GM23248 (cell line): ENCODE data around the gene JHY. TPM values are rescaled to one million over a fixed set of nuclear protein-coding genes. Genes with fewer than 3 reads are reported as not detected.

ENCODE experiments used
- DNase-seq: peaks from one replicate; pipeline ENCODE4 v3.0.0-alpha.2; 2015
- H2AFZ ChIP-seq: fragments of 200-600 bp; sonication (generic); 2 replicates; pipeline ENCODE4 v1.6.1; 2016; ENCODE audit warnings: antibody characterized with exemption
- H3F3A ChIP-seq: fragments of 200-600 bp; sonication (generic); 2 replicates; pipeline ENCODE4 v1.6.1; 2016; ENCODE audit warnings: mild to moderate bottlenecking, antibody characterized with exemption, mixed run types; ENCODE audit not compliant: insufficient read depth
- H3K27ac ChIP-seq: fragments of 200-600 bp; sonication (generic); 2 replicates; pipeline ENCODE4 v1.5.1; 2016; ENCODE audit warnings: mild to moderate bottlenecking
- H3K27me3 ChIP-seq: fragments of 200-600 bp; sonication (generic); replicated peaks from 2 replicates; pipeline ENCODE4 v1.6.1; 2016; ENCODE audit warnings: mild to moderate bottlenecking; ENCODE audit not compliant: insufficient read depth
- H3K36me3 ChIP-seq: fragments of 200-600 bp; sonication (generic); 2 replicates; pipeline ENCODE4 v1.6.1; 2016; ENCODE audit warnings: low read depth, mild to moderate bottlenecking
- H3K4me1 ChIP-seq: fragments of 200-600 bp; sonication (generic); 2 replicates; pipeline ENCODE4 v1.6.1; 2016; ENCODE audit warnings: mild to moderate bottlenecking; ENCODE audit not compliant: insufficient read depth
- H3K4me2 ChIP-seq: fragments of 200-600 bp; sonication (generic); one replicate; pipeline ENCODE4 v1.6.1; 2016; ENCODE audit warnings: mild to moderate bottlenecking; ENCODE audit not compliant: unreplicated experiment
- H3K4me3 ChIP-seq: fragments of 200-600 bp; sonication (generic); 2 replicates; pipeline ENCODE4 v1.5.1; 2016; ENCODE audit warnings: mild to moderate bottlenecking
- H3K79me2 ChIP-seq: fragments of 200-600 bp; sonication (generic); 2 replicates; pipeline ENCODE4 v1.6.1; 2016; ENCODE audit warnings: mild to moderate bottlenecking; ENCODE audit not compliant: insufficient read depth
- H3K9ac ChIP-seq: fragments of 200-600 bp; sonication (generic); 2 replicates; pipeline ENCODE4 v1.6.1; 2016; ENCODE audit warnings: mild to moderate bottlenecking
- H3K9me2 ChIP-seq: fragments of 200-600 bp; sonication (generic); 2 replicates; pipeline ENCODE4 v1.6.1; 2016; ENCODE audit warnings: mixed run types, mild to moderate bottlenecking, moderate library complexity; ENCODE audit not compliant: insufficient read depth
- H3K9me3 ChIP-seq: fragments of 200-600 bp; sonication (generic); one replicate; pipeline ENCODE4 v1.6.1; 2017; ENCODE audit warnings: low read depth
- H4K20me1 ChIP-seq: fragments of 200-600 bp; sonication (generic); 2 replicates; pipeline ENCODE4 v1.6.0; 2016; ENCODE audit not compliant: insufficient read depth
- EZH2 ChIP-seq: fragments of 200-600 bp; sonication (generic); IDR thresholded peaks from 2 replicates; pipeline ENCODE4 v1.6.1; 2018; ENCODE audit warnings: antibody characterized with exemption, mild to moderate bottlenecking; ENCODE audit not compliant: insufficient read depth, poor library complexity, severe bottlenecking
- EZH2phosphoT487 ChIP-seq: fragments of 200-600 bp; sonication (generic); IDR thresholded peaks from 2 replicates; pipeline ENCODE4 v1.6.1; 2018; ENCODE audit warnings: antibody characterized with exemption, moderate library complexity, mild to moderate bottlenecking, low read depth; ENCODE audit not compliant: insufficient read depth
- WGBS, 2 experiments: methylation state at CpG; one replicate each; pipeline ENCODE4 v1.1.6; 2015 to 2017; ENCODE audit warnings: low lambda C conversion rate in 2 of 2, low coverage in 1 of 2; ENCODE audit errors: missing lambda C conversion rate in 2 of 2; 5-methylcytosine and 5-hydroxymethylcytosine counted together
- in situ Hi-C: fragments of 300-500 bp; cut with MboI; formaldehyde crosslinking; loops from 2 replicates; pipeline ENCODE4 v1.15.0; 2020
- polyA plus RNA-seq: library from polyadenylated mRNA; unstranded; fragments of >200 nt; fragmentation: Nextera tagmentation; extraction: Ambion mirVana; gene quantifications from 2 replicates; pipeline ENCODE4 v1.2.1, GENCODE V29; 2016
- total RNA-seq: library from RNA; depleted of rRNA; stranded (reverse); fragments of >200 nt; shearing (Covaris generic); gene quantifications from 2 replicates; pipeline ENCODE4 v1.2.3, GENCODE V29; 2014

JHY gene
- total and polyA plus RNA-seq, 2 experiments from 2014 or later = 5.1 to 5.3 TPM

DNA sequence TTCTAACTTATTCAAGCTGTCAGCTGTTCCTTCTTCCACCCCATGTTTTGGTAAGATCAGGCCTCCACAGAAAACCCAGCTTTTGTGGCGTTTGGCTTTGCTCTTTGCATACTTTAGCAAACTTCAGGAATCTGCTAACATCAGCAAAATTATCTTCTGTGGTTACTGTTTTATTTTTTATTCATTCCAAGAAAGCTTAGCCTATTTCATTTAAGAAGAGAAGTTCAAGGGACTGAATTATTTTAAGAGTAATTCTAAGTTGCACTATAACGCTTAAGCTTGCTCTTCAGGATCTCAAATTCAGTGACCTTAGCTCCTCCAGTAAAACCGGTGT lies 1.1 kb downstream of the JHY start:
- no peak for TF ChIP-seq EZH2
- no peak for TF ChIP-seq EZH2phosphoT487
- Histone ChIP-seq H3K36me3 (no peaks in the 10 kb centered on the region), H3K9me2 (no peaks in the 10 kb centered on the region), H2AFZ (peak overlapping the region; percentile 93), H3K27ac (peak overlapping the region; percentile 95), H3K79me2 (no peaks in the 10 kb centered on the region), H3K4me1 (peaks cover 8% of the 10 kb centered on the region), H3K27me3 (no peaks in the 10 kb centered on the region), H3K4me3 (peak overlapping the region; percentile 83), H3K9ac (peak overlapping the region; percentile 92), H4K20me1 (no peaks in the 10 kb centered on the region), H3K9me3 (no peaks in the 10 kb centered on the region), H3K4me2 (peak overlapping the region; percentile 97), H3F3A (peaks cover 14% of the 10 kb centered on the region)
- DNase-seq = no peak
- in situ Hi-C loops = loop anchor here (25.0 kb wide), 1 partner anchor 379 kb away; no protein-coding TSS in a partner anchor
- WGBS, 2 experiments = 3% methylated on average over 3 of the region's 3 CpGs

DNA sequence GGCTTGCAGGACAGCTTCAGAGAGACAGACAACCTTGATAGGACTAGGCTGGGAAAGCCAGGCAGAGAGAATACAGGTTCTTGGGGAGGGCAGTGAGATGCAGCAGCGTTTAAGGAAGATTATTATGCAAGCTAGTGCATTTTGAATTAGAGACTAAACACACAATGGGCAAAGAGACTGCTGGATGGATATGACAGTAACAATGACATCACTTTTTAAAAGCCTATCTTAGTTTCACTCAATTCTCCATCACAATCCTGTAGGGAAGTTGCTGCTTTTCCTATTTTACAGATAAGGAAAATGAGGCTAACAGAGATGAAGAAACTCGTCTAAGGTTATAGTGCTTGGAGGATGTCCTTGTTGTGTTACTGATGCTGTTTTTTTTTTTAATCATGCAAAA lies 5.6 kb downstream of the JHY start:
- no peak for DNase-seq
- H3F3A ChIP-seq = peaks cover 12% of the 10 kb centered on the region
- H3K79me2 ChIP-seq = no peaks in the 10 kb centered on the region
- H3K4me2 ChIP-seq = no peak overlapping the region
- no peaks in the 10 kb centered on the region for H3K27me3 ChIP-seq
- H3K27ac ChIP-seq = no peak overlapping the region
- H4K20me1 ChIP-seq = no peaks in the 10 kb centered on the region
- no peak for TF ChIP-seq EZH2
- no peak for TF ChIP-seq EZH2phosphoT487
- no peak overlapping the region for H2AFZ ChIP-seq
- H3K9me3 ChIP-seq = no peaks in the 10 kb centered on the region
- H3K9ac ChIP-seq = no peak overlapping the region
- in situ Hi-C loops = loop anchor here (25.0 kb wide), 1 partner anchor 374 kb away; no protein-coding TSS in a partner anchor
- no peaks in the 10 kb centered on the region for H3K9me2 ChIP-seq
- H3K4me1 ChIP-seq = peaks cover 8% of the 10 kb centered on the region
- no peak overlapping the region for H3K4me3 ChIP-seq
- no peaks in the 10 kb centered on the region for H3K36me3 ChIP-seq
- WGBS, 2 experiments = 93 to 97% methylated on average over 2 of the region's 2 CpGs

DNA sequence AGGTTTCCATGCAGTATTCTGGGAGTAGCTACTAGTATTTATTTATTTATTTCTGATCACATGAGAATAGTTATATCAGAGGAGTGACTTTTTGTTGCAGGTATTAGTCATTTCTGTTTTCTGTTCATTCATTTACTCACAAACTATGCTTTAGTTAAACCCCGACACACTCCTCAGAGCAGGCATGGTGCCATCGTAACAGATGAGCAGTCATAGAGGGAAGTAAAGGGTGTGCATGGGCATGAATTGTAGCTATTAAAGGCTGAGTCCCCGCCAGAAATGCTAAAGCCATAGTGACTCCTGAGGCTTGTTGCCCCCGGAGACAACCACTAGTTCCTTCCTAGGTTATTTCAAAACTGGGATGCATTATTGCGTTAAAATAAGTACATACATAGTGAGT lies 10.6 kb downstream of the JHY start:
- Histone ChIP-seq H3K4me2 (no peak overlapping the region), H3K4me3 (no peak overlapping the region), H4K20me1 (no peaks in the 10 kb centered on the region), H3K36me3 (no peaks in the 10 kb centered on the region), H3K79me2 (no peaks in the 10 kb centered on the region), H3K9me3 (no peaks in the 10 kb centered on the region), H2AFZ (no peak overlapping the region), H3K9me2 (no peaks in the 10 kb centered on the region), H3K27me3 (no peaks in the 10 kb centered on the region), H3F3A (peaks cover 17% of the 10 kb centered on the region), H3K9ac (no peak overlapping the region), H3K27ac (no peak overlapping the region), H3K4me1 (peaks cover 17% of the 10 kb centered on the region)
- TF ChIP-seq EZH2phosphoT487 = no peak
- TF ChIP-seq EZH2 = no peak
- peak; percentile 14 for DNase-seq
- WGBS, 2 experiments = 88 to 93% methylated on average over 5 of the region's 5 CpGs
- in situ Hi-C loops = loop anchor here (25.0 kb wide), 1 partner anchor 369 kb away; no protein-coding TSS in a partner anchor

DNA sequence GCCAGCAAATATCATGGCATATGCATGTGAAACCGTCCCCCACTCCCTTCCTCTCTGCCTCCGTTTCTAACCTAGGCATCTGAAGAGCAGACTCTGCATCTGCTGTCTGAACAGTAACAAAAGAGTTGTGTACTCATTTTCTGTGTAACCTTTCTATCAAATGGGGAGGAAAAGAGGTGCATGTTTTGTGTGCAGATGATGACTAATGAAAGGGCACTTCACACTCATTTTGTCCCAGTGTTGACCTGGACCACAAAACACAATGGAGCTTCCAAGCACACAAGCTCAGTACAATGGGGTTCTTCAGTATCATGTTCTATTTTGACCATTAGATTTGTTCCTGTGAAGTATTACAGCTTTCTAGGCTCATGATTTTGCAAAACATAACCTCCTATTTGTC lies 13.0 kb downstream of the JHY start:
- Histone ChIP-seq H3K4me1 (peaks cover 20% of the 10 kb centered on the region), H3K9ac (no peak overlapping the region), H3K36me3 (no peaks in the 10 kb centered on the region), H3K9me2 (no peaks in the 10 kb centered on the region), H3K4me2 (no peak overlapping the region), H4K20me1 (no peaks in the 10 kb centered on the region), H3K4me3 (no peak overlapping the region), H3K9me3 (no peaks in the 10 kb centered on the region), H2AFZ (no peak overlapping the region), H3F3A (peaks cover 19% of the 10 kb centered on the region), H3K27me3 (no peaks in the 10 kb centered on the region), H3K79me2 (no peaks in the 10 kb centered on the region), H3K27ac (no peak overlapping the region)
- no peak for DNase-seq
- in situ Hi-C loops = loop anchor here (25.0 kb wide), 1 partner anchor 367 kb away; no protein-coding TSS in a partner anchor
- WGBS, 2 experiments = 93 to 95% methylated on average over 2 of the region's 2 CpGs
- TF ChIP-seq EZH2phosphoT487 (no peak), EZH2 (no peak)
